NOMO-1 treated with dmso at 0.1 percent for 144 hours (cell line): ENCODE data around the gene MAGT1.
"Not testable (repeated sequence)": the region's sequence is repeated elsewhere in the genome, so short reads cannot be mapped to it uniquely, and the experiment has no call there.

Experiments
- DNase-seq: peaks from one replicate; lab custom pipeline; 2025; ENCODE audit not compliant: unreplicated experiment; lab: John Stamatoyannopoulos, UW

The MAGT1 gene

GRCh38 chrX:77875372-77875771 is 19.9 kb downstream of the MAGT1 start:
- DNase-seq = no peak

- DNase-seq = not testable (repeated sequence)
Measured at GRCh38 chrX:77831544-77831943, 63.7 kb downstream of the MAGT1 start.

- DNase-seq = not testable (repeated sequence)
Measured at GRCh38 chrX:77821989-77822388, 73.2 kb downstream of the MAGT1 start.

- DNase-seq = no peak
Measured at GRCh38 chrX:77820091-77820727, 75.0 kb downstream of the MAGT1 start.

GRCh38 chrX:77814210-77814609 is 81.0 kb downstream of the MAGT1 start:
- DNase-seq = no peak

- no peak for DNase-seq
Measured at GRCh38 chrX:77802201-77802600, 93.0 kb downstream of the MAGT1 start.

- DNase-seq = no peak
Measured at GRCh38 chrX:77795124-77795523, 100.1 kb downstream of the MAGT1 start.

GRCh38 chrX:77793946-77794345 is 101.3 kb downstream of the MAGT1 start:
- DNase-seq = no peak

GRCh38 chrX:77788050-77788449 is 107.2 kb downstream of the MAGT1 start:
- DNase-seq = no peak

- DNase-seq = no peak
Measured at GRCh38 chrX:77786365-77786680, 108.9 kb downstream of the MAGT1 start.

- peak; percentile 60 for DNase-seq
Measured at GRCh38 chrX:77785486-77786364, 109.5 kb downstream of the MAGT1 start, which contains the start of gene ATRX. Gene ATRX (minus strand): TSS chrX:77786216. CDS start chrX:77786001, 215 bp downstream.

GRCh38 chrX:77779695-77780094 is 115.5 kb downstream of the MAGT1 start:
- no peak for DNase-seq

GRCh38 chrX:77776659-77777058 is 118.6 kb downstream of the MAGT1 start:
- DNase-seq = no peak
